Measurements from ENCODE around the gene GAB4.
"Not testable (repeated sequence)": the region's sequence is repeated elsewhere in the genome, so short reads cannot be mapped to it uniquely, and the experiment has no call there.

Gene GAB4

GRCh38 chr22:17035246-17035645 is 27.2 kb upstream of the GAB4 start:
- TF ChIP-seq CTCF (IDR thresholded peaks at IDR 0.05; ENCODE audit: borderline replicate concordance, control extremely low read depth, extremely low read depth, insufficient read depth, missing control alignments): no peak
- in situ Hi-C loops (cut with MboI; ENCODE audit: low sequenced_read_pairs, unreplicated experiment): no loop called here
- no peak for DNase-seq (ENCODE audit: low spot score)

- DNase-seq (ENCODE audit: low spot score); in situ Hi-C loops (cut with MboI; ENCODE audit: low sequenced_read_pairs, unreplicated experiment): not testable (repeated sequence)
Measured at GRCh38 chr22:17034532-17034931, 26.5 kb upstream of the GAB4 start.

- in situ Hi-C loops (cut with MboI; ENCODE audit: low sequenced_read_pairs, unreplicated experiment); DNase-seq (ENCODE audit: low spot score): not testable (repeated sequence)
Measured at GRCh38 chr22:17032277-17032676, 24.3 kb upstream of the GAB4 start.

- in situ Hi-C loops (cut with MboI; ENCODE audit: low sequenced_read_pairs, unreplicated experiment); DNase-seq (ENCODE audit: low spot score): not testable (repeated sequence)
Measured at GRCh38 chr22:17024380-17024779, 16.4 kb upstream of the GAB4 start.

GRCh38 chr22:17015552-17015951 is 7.5 kb upstream of the GAB4 start:
- DNase-seq (ENCODE audit: low spot score); in situ Hi-C loops (cut with MboI; ENCODE audit: low sequenced_read_pairs, unreplicated experiment): not testable (repeated sequence)

- in situ Hi-C loops (cut with MboI; ENCODE audit: low sequenced_read_pairs, unreplicated experiment); DNase-seq (ENCODE audit: low spot score): not testable (repeated sequence)
Measured at GRCh38 chr22:17014101-17014440, 6.0 kb upstream of the GAB4 start.

- TF ChIP-seq CTCF (IDR thresholded peaks at IDR 0.05; ENCODE audit: borderline replicate concordance, control extremely low read depth, extremely low read depth, insufficient read depth, missing control alignments): no peak
- in situ Hi-C loops (cut with MboI; ENCODE audit: low sequenced_read_pairs, unreplicated experiment): no loop called here
- no peak for DNase-seq (ENCODE audit: low spot score)
Measured at GRCh38 chr22:17013396-17014100, 5.5 kb upstream of the GAB4 start.

- in situ Hi-C loops (cut with MboI; ENCODE audit: low sequenced_read_pairs, unreplicated experiment): no loop called here
- TF ChIP-seq CTCF (IDR thresholded peaks at IDR 0.05; ENCODE audit: borderline replicate concordance, control extremely low read depth, extremely low read depth, insufficient read depth, missing control alignments): no peak
- no peak for DNase-seq (ENCODE audit: low spot score)
Measured at GRCh38 chr22:17012267-17012666, 4.2 kb upstream of the GAB4 start.

- no peak for TF ChIP-seq CTCF (IDR thresholded peaks at IDR 0.05; ENCODE audit: borderline replicate concordance, control extremely low read depth, extremely low read depth, insufficient read depth, missing control alignments)
- DNase-seq (ENCODE audit: low spot score): no peak
- in situ Hi-C loops (cut with MboI; ENCODE audit: low sequenced_read_pairs, unreplicated experiment): no loop called here
Measured at GRCh38 chr22:17009640-17010291, 1.7 kb upstream of the GAB4 start.

Measured in GM13976 (cell line).